IMR-90 (cell line): Measurements from ENCODE around the gene TJP3. TPM values are rescaled to one million over a fixed set of nuclear protein-coding genes. Genes with fewer than 3 reads are reported as not detected.
A peak's percentile ranks its signal among the peaks of the same experiment; 100 is the strongest.

ENCODE experiments used
- ATAC-seq: fragments of 200-7000 bp; cut with Tn5 transposase; 2 replicates; pipeline ENCODE4 v1.9.1; 2020; ENCODE audit warnings: low read depth, mild to moderate bottlenecking, moderate library complexity
- BruUV-seq: library from RNA; stranded (reverse); fragments of 400-500 nt; replicated peaks from 2 replicates; lab custom pipeline; 2021; lab: Mats Ljungman, UMichigan
- CTCF ChIA-PET: fragments of 300-600 bp; formaldehyde crosslinking; extraction: SDS; loops from one replicate; lab custom pipeline; 2021; ENCODE audit warnings: antibody characterized with exemption; lab: Yijun Ruan, JAX
- POLR2A ChIA-PET: fragments of 300-600 bp; sonication (Branson Sonifier 250); formaldehyde crosslinking; loops from one replicate; lab custom pipeline; 2022; ENCODE audit warnings: antibody characterized with exemption; ENCODE audit not compliant: unreplicated experiment; lab: Charles Lee
- DNase-seq: peaks from one replicate; pipeline ENCODE4 v3.0.0; 2013
- H2AFZ ChIP-seq: replicated peaks from 2 replicates; pipeline ENCODE3; 2013; ENCODE audit warnings: low read length, mild to moderate bottlenecking; ENCODE audit not compliant: poor library complexity
- H2AK5ac ChIP-seq: 2 replicates; pipeline ENCODE4 v1.6.1; 2013; ENCODE audit warnings: low read depth, low read length, inconsistent platforms
- H2AK9ac ChIP-seq: replicated peaks from 2 replicates; pipeline ENCODE3; 2013; ENCODE audit warnings: mild to moderate bottlenecking, low read depth, low read length, moderate library complexity; ENCODE audit not compliant: poor library complexity
- H2BK120ac ChIP-seq: 2 replicates; pipeline ENCODE4 v1.6.1; 2013; ENCODE audit warnings: low read depth, low read length, inconsistent platforms
- H2BK15ac ChIP-seq: 3 replicates; pipeline ENCODE4 v1.6.1; 2013; ENCODE audit warnings: low read depth, low read length, inconsistent platforms
- H2BK20ac ChIP-seq: 2 replicates; pipeline ENCODE4 v1.6.1; 2013; ENCODE audit warnings: low read depth, mild to moderate bottlenecking, inconsistent platforms, low read length, moderate library complexity
- H2BK5ac ChIP-seq: 2 replicates; pipeline ENCODE4 v1.6.1; 2013; ENCODE audit warnings: mild to moderate bottlenecking, low read depth, low read length, inconsistent platforms; ENCODE audit not compliant: poor library complexity, severe bottlenecking
- H3K14ac ChIP-seq: replicated peaks from 2 replicates; pipeline ENCODE4 v1.6.1; 2013; ENCODE audit warnings: low read depth, low read length, inconsistent platforms
- H3K18ac ChIP-seq: 2 replicates; pipeline ENCODE4 v1.6.1; 2013; ENCODE audit warnings: low read depth, low read length, control low read depth
- H3K23ac ChIP-seq: 2 replicates; pipeline ENCODE4 v1.6.1; 2013; ENCODE audit warnings: low read depth, low read length, inconsistent platforms
- H3K27ac ChIP-seq: 2 replicates; pipeline ENCODE4 v1.5.1; 2013; ENCODE audit warnings: mild to moderate bottlenecking, control low read depth, low read length; ENCODE audit not compliant: insufficient read depth
- H3K27me3 ChIP-seq: 2 replicates; pipeline ENCODE4 v1.6.1; 2013; ENCODE audit warnings: low read length; ENCODE audit not compliant: control insufficient read depth, insufficient read depth
- H3K36me3 ChIP-seq: 2 replicates; pipeline ENCODE4 v1.6.1; 2013; ENCODE audit warnings: low read length, mixed read lengths; ENCODE audit not compliant: control insufficient read depth, insufficient read depth
- H3K4ac ChIP-seq: 2 replicates; pipeline ENCODE4 v1.6.1; 2013; ENCODE audit warnings: low read depth, low read length, inconsistent platforms
- H3K4me1 ChIP-seq: 2 replicates; pipeline ENCODE4 v1.6.1; 2013; ENCODE audit warnings: low read length, mixed read lengths; ENCODE audit not compliant: control insufficient read depth, insufficient read depth
- H3K4me2 ChIP-seq: 2 replicates; pipeline ENCODE4 v1.6.1; 2013; ENCODE audit warnings: low read depth, mild to moderate bottlenecking, control low read depth, low read length, moderate library complexity
- H3K4me3 ChIP-seq: 2 replicates; pipeline ENCODE4 v1.5.1; 2013; ENCODE audit warnings: low read depth, mild to moderate bottlenecking, control low read depth, low read length, moderate library complexity; ENCODE audit not compliant: insufficient read depth
- H3K56ac ChIP-seq: 2 replicates; pipeline ENCODE4 v1.6.1; 2013; ENCODE audit warnings: low read length, inconsistent platforms; ENCODE audit not compliant: insufficient read depth; ENCODE audit errors: extremely low read depth
- H3K79me1 ChIP-seq, 2 experiments: 2 replicates each; pipeline ENCODE4 v1.6.1; 2013; ENCODE audit warnings: low read length in 2 of 2, inconsistent platforms in 1 of 2, low read depth in 1 of 2
- H3K9ac ChIP-seq: 2 replicates; pipeline ENCODE4 v1.6.1; 2013; ENCODE audit warnings: low read depth, low read length, control low read depth
- H3K9me1 ChIP-seq: 2 replicates; pipeline ENCODE4 v1.6.1; 2013; ENCODE audit warnings: low read length, inconsistent platforms; ENCODE audit not compliant: insufficient read depth
- H3K9me3 ChIP-seq: 2 replicates; pipeline ENCODE4 v1.6.1; 2013; ENCODE audit warnings: low read length; ENCODE audit not compliant: control insufficient read depth, insufficient read depth
- H4K20me1 ChIP-seq: 2 replicates; pipeline ENCODE4 v1.6.1; 2013; ENCODE audit warnings: low read length, inconsistent platforms; ENCODE audit not compliant: insufficient read depth
- H4K5ac ChIP-seq: 2 replicates; pipeline ENCODE4 v1.6.1; 2013; ENCODE audit warnings: mild to moderate bottlenecking, low read depth, low read length, control low read depth
- H4K8ac ChIP-seq, 2 experiments: 2 replicates each; pipeline ENCODE4 v1.6.1; 2013; ENCODE audit warnings: low read depth in 2 of 2, low read length in 2 of 2, control low read depth in 1 of 2, inconsistent platforms in 1 of 2
- H4K91ac ChIP-seq: 2 replicates; pipeline ENCODE4 v1.6.1; 2013; ENCODE audit warnings: low read depth, low read length, inconsistent platforms; ENCODE audit not compliant: insufficient read depth
- CEBPB ChIP-seq: IDR thresholded peaks from 2 replicates; pipeline ENCODE4 v1.6.1; 2012; ENCODE audit warnings: low read depth, low read length, improper control_type of control experiment
- FOS ChIP-seq: fragments of 150-350 bp; IDR thresholded peaks from 2 replicates; pipeline ENCODE4 v1.6.1; 2016; ENCODE audit warnings: low read depth, low read length
- MAFK ChIP-seq: IDR thresholded peaks from 2 replicates; pipeline ENCODE4 v1.6.1; 2012; ENCODE audit warnings: low read depth, low read length, improper control_type of control experiment
- NFE2L2 ChIP-seq: fragments of 150-350 bp; IDR thresholded peaks from 2 replicates; pipeline ENCODE4 v1.6.1; 2016; ENCODE audit warnings: low read depth, mild to moderate bottlenecking, low read length
- SMC3 ChIP-seq: fragments of 150-350 bp; IDR thresholded peaks from 2 replicates; pipeline ENCODE4 v1.6.1; 2016; ENCODE audit warnings: low read depth, mild to moderate bottlenecking, antibody characterized with exemption, low read length, moderate library complexity
- WGBS, 2 experiments: methylation state at CpG; one replicate each; pipeline versions ENCODE4 v1.1.5 to v1.1.7; 2013; ENCODE audit warnings: missing lambda C conversion rate in 2 of 2; ENCODE audit not compliant: insufficient read length in 1 of 2; ENCODE audit errors: extremely low coverage in 2 of 2; 5-methylcytosine and 5-hydroxymethylcytosine counted together
- dilution Hi-C: fragments of 300-500 bp; cut with HindIII; formaldehyde crosslinking; loops from one replicate; pipeline ENCODE4 v1.14.3; 2018; ENCODE audit warnings: low sequenced_read_pairs; ENCODE audit not compliant: unreplicated experiment
- in situ Hi-C: fragments of 300-500 bp; cut with MboI; formaldehyde crosslinking; loops from 3 replicates; pipeline ENCODE4 v1.14.3; 2019; ENCODE audit warnings: low sequenced_read_pairs, inconsistent platforms, mixed read lengths
- intact Hi-C: fragments of 100-400 bp; cut with micrococcal nuclease; formaldehyde crosslinking; loops from 2 replicates; pipeline ENCODE4 v1.10.0; 2022
- polyA plus RNA-seq, 3 experiments: library from polyadenylated mRNA; depleted of rRNA; stranded (reverse); fragments of >200 nt; gene quantifications; 2 replicates each; pipeline ENCODE4 v1.2.3, GENCODE V29; 2012; ENCODE audit warnings: low replicate concordance in 1 of 3
- total RNA-seq: library from RNA; depleted of rRNA; stranded (reverse); fragments of >200 nt; gene quantifications from 2 replicates; pipeline ENCODE4 v1.2.3, GENCODE V29; 2012

Gene TJP3
- total and polyA plus RNA-seq, 2 of the 4 experiments (the other 2 are of a cell fraction): not detected

DNA sequence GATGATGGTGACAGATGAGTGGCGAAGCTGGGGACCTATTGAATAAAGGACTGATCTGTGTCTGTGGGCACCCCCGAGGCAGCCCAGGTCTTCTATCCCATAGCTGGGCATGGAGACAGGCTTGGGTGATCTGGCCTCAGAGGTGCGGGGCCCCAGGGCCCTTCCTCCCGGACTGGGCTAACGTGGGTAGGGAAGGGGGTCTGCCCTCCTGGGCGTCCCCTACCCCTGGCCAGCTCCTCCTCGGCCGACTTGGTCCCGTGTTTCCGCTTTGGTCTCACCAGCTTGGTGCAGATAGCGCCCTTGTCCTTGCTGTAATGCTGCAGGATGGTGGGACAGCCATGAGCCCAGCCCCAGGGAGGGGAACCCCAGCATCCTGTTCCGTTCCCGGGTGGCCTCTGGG, 74.7 kb downstream of the TJP3 start:
- Histone ChIP-seq H2AFZ (peak overlapping the region; percentile 21), H3K9me1 (no peaks in the 10 kb centered on the region), H4K8ac (no peak overlapping the region), H4K91ac (no peak overlapping the region), H3K56ac (no peak overlapping the region), H3K14ac (no peak overlapping the region), H3K4me1 (no peaks in the 10 kb centered on the region), H3K4me3 (no peak overlapping the region), H3K79me1 (no peaks in the 10 kb centered on the region), H3K18ac (no peak overlapping the region), H3K36me3 (no peaks in the 10 kb centered on the region), H2AK5ac (no peak overlapping the region), H2AK9ac (no peak overlapping the region), H3K27me3 (peaks cover 19% of the 10 kb centered on the region), H2BK120ac (no peak overlapping the region), H2BK20ac (no peak overlapping the region), H3K9ac (no peak overlapping the region), H3K23ac (no peak overlapping the region), H4K5ac (no peak overlapping the region), H3K4ac (no peak overlapping the region), H3K4me2 (no peak overlapping the region), H3K27ac (no peak overlapping the region), H2BK15ac (no peak overlapping the region), H3K9me3 (peaks cover 24% of the 10 kb centered on the region), H2BK5ac (no peak overlapping the region), H4K20me1 (no peaks in the 10 kb centered on the region)
- intact Hi-C loops (no loop called here), dilution Hi-C loops (no loop called here), in situ Hi-C loops (no loop called here)
- 50% methylated on average over 2 of the region's 13 CpGs; no CpG with 5 or more reads in 1 of the 2 experiments for WGBS, 2 experiments
- DNase-seq: no peak
- ChIA-PET POLR2A (no interaction called here), CTCF (no interaction called here)
- TF ChIP-seq SMC3 (no peak), NFE2L2 (no peak), CEBPB (no peak), FOS (no peak), MAFK (no peak)
- ATAC-seq: no peak
- BruUV-seq: no TSS peak
